Measurements from ENCODE around the gene SRSF5. TPM values are rescaled to one million over a fixed set of nuclear protein-coding genes. Genes with fewer than 3 reads are reported as not detected.
"Not testable (repeated sequence)": the region's sequence is repeated elsewhere in the genome, so short reads cannot be mapped to it uniquely, and the experiment has no call there.

SRSF5 gene
- polyA plus RNA-seq (2012; ENCODE audit: missing spikeins), result 342 TPM

DNA sequence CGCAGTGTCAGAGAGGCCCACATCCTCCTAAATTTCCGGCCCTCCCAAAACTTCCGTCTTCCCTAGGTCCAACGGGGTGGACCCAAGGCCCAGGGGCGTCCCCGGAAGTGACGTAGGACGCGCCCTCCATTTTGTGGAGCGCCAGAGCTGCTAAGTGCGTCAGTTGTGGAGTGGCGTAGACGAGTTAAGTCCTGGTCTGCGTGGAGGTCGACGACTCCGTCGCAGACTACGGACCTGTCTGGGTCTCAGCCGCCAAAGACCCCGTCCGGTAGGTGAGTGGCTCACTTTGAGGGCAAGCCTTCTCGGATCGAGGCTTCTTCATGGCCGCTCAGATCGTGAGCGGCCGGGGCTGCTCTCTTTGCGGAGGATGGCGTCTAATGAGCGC is at the start of gene SRSF5:
TSS of gene SRSF5 (plus strand) at position 159 of the 385 bp plus-strand sequence. CDS start 1,015 bp downstream, outside the sequence.
- peak; percentile 99 for TF ChIP-seq POLR2A (IDR thresholded peaks at IDR 0.05; ENCODE audit: low read depth, low read length)
- TF ChIP-seq TAF1 (IDR thresholded peaks at IDR 0.05; ENCODE audit: borderline replicate concordance, low read depth, low read length), result peak; percentile 95
- peak; percentile 99 for TF ChIP-seq POLR2AphosphoS5 (IDR thresholded peaks at IDR 0.05; ENCODE audit: low read depth, low read length)
- FAIRE-seq (peak; percentile 99), DNase-seq (ENCODE audit: insufficient read length) (peak; percentile 77)

DNA sequence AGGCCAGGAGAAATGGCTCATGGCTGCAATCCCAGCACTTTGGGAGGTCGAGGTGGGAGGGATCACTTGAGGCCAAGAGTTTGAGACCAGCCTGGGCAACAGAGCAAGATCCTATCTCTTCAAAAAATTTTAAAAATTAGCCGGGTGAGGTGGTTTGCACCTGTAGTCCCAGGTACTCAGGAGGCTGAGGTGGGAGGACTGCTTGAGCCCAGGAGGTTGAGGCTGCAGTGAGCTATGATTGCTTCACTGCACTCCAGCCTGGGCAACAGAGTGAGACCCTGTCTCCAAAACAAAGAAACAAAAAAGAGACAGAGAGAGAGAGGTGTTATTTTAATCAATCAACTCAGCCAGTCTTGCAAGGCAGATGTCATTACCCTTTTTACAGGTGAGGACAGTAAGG is 48.3 kb upstream of the SRSF5 start:
- not testable (repeated sequence) for DNase-seq (ENCODE audit: insufficient read length); FAIRE-seq

DNA sequence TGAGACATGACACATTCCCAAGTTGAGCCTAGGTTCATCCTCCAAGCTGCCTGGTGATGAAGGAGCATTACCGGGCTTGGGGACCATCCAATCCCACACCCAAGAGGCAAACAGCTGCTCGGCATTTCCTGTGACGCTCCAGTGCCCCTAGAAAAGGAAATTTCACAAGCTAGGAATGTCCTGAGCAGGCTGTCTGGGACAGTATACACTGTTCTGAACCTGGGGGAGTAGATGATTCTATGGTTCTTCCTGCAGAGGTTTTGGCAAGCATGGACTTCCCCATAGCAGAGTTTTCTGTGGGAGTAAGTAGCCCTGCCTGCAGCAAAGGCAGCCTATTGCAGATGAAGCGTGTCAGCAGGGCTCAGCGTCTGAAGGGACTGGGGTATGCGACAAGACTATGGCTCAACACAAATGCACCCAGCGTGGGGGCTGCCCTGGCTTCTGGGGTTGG is 47.4 kb upstream of the SRSF5 start:
- no peak for TF ChIP-seq POLR2A (IDR thresholded peaks at IDR 0.05; ENCODE audit: low read depth, low read length)
- no peak for TF ChIP-seq POLR2AphosphoS5 (IDR thresholded peaks at IDR 0.05; ENCODE audit: low read depth, low read length)
- no peak for TF ChIP-seq TAF1 (IDR thresholded peaks at IDR 0.05; ENCODE audit: borderline replicate concordance, low read depth, low read length)
- FAIRE-seq (peak; percentile 64), DNase-seq (ENCODE audit: insufficient read length) (no peak)

DNA sequence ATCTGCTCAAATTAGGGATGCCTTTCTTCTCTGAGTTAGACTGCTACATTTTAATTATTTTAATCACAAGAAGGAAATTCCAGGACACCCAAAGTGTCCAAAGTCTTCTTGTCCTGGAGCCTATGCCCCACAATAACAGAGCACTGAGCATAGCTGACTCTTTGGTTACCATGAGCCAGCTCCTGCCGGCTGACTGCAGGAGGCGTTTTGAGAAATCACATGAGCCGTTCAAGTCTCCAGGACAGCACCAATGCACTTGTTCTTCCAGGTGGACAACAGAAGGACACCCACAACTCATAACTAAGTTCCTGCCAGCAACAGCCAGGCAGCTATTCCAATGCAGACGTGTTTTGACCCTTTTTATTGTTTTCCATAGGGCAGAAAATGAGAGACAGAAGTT is 46.0 kb upstream of the SRSF5 start:
- FAIRE-seq (no peak), DNase-seq (ENCODE audit: insufficient read length) (no peak)
- TF ChIP-seq POLR2A (IDR thresholded peaks at IDR 0.05; ENCODE audit: low read depth, low read length) (no peak), POLR2AphosphoS5 (IDR thresholded peaks at IDR 0.05; ENCODE audit: low read depth, low read length) (no peak), TAF1 (IDR thresholded peaks at IDR 0.05; ENCODE audit: borderline replicate concordance, low read depth, low read length) (no peak)

DNA sequence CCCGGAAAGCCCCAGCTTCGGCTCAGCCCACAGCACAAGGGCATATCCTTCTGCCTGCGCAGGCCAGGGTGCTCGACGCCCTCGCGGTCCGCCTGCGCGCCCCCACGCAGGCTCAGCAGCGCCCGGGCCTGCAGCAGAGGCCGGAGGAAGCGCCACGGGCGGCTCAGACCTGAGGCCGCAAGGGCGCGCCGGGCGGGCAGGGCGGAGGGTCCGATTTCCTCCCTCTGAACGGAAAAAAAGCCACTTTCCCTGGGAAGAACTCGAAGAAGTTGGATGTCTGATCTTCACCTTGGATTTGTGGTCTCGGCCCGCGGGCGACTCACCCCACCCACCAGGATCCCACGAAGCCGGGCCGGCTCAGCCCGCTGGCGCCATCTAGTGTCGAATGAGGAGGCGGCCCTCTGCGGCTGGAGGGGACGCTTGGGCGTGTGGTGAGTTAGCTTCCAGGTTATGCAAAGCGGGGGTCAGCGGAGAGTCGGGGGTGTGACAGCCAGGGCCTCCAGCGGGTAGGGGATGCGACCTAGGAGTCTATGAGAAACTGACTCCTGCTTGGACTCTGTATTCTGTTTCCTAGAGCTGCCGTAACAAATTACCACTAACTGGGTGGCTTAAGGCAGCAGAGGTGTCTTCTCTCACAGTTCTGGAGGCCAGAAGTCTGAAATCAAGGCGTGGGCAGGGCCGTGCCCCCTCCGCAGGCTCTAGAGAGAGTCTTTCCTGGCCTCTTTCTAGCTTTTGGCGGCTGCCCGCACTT is 40.0 kb upstream of the SRSF5 start:
- FAIRE-seq (peak; percentile 96), DNase-seq (ENCODE audit: insufficient read length) (peak; percentile 79)
- 0 out of 2 replicates have a peak, but pooled peaks have one; percentile 27 for TF ChIP-seq TAF1 (IDR thresholded peaks at IDR 0.05; ENCODE audit: borderline replicate concordance, low read depth, low read length)
- TF ChIP-seq POLR2A (IDR thresholded peaks at IDR 0.05; ENCODE audit: low read depth, low read length), result no peak

DNA sequence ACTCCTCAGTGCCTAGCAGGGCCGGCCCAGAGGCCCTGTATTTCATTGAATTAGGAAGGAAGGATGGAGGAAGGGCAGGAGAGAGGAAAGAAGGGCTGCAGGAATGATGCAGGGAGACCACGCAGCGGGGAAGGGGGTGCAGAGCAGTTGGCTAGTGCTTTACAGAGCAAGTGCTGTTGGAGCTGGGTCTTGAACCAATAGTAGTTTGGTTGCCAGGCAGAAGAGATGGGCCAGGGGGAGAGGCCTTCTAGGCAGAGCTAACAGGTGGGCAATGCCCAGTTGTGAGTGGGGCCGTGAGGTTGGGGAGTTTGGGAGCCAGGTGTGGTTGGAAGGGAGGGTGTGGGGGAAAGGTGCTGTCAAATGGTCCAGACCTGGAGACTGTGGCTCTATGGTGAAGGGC is 39.1 kb upstream of the SRSF5 start:
- no peak for FAIRE-seq

DNA sequence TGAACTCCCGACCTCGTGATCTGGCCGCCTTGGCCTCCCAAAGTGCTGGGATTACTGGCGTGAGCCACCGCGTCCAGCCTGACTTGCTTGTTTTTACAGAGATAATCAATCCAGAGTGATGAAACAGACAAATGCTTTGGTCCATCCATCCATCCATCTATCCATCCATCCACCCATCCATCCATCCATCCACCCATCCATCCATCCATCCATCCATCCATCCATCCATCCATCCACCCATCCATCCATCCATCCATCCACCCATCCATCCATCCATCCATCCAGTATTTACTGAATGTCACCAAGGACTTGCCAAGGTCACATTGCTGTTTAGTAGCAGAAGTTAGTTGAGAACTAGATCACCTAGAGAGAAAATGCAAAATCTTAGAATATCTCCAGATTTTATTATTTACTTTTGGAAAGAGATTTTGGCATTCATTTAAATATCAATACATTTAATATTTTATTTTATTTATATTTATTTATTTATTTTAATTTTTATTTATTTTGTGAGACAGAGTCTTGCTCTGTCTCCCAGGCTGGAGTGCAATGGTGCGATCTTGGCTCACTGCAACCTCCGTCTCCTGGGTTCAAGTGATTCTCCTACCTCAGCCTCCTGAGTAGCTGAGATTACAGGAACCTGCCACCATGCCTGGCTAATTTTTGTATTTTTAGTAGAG is 34.9 kb upstream of the SRSF5 start:
- FAIRE-seq; DNase-seq (ENCODE audit: insufficient read length): not testable (repeated sequence)

More for the DNA sequence above, 39.1 kb upstream of the SRSF5 start:
- TF ChIP-seq POLR2AphosphoS5 (IDR thresholded peaks at IDR 0.05; ENCODE audit: low read depth, low read length), result no peak
- no peak for TF ChIP-seq POLR2A (IDR thresholded peaks at IDR 0.05; ENCODE audit: low read depth, low read length)
- TF ChIP-seq TAF1 (IDR thresholded peaks at IDR 0.05; ENCODE audit: borderline replicate concordance, low read depth, low read length), result no peak
- no peak for DNase-seq (ENCODE audit: insufficient read length)

DNA sequence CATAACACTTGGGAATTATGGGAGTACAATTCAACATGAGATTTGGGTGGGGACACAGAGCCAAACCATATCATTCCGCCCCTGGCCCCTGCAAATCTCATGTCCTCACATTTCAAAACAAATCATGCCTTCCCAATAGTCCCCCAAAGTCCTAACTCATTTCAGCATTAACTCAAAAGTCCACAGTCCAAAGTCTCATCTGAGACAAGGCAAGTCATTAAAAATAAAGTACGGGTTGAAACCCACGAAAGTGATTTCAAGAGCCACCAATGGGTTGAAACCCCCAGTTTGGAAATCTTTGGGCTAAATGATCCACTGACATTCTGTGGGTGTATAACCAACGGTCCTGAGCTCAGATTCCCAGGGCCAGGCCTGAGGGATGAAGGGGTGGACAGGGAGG is 30.5 kb upstream of the SRSF5 start:
- not testable (repeated sequence) for FAIRE-seq; DNase-seq (ENCODE audit: insufficient read length)

DNA sequence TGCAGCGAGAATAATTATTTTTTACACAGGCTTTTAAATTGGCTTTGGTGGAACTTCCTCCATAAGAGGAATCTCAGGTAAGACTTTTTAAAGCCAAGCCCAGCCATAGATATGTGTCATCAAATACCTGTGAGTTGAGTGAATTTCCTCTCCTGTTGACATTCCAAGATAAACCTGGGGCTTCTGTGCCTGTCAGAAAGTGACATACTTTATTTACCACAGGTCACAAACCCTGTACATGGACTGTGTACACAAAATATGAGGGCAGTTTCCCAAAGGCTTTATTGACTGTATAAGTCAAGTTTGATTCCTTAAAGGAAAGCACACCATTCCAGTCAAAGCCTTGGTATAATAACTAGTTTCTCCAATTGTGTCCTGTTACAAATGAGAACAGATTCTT is 25.9 kb upstream of the SRSF5 start:
- no peak for DNase-seq (ENCODE audit: insufficient read length)
- no peak for FAIRE-seq
- TF ChIP-seq POLR2AphosphoS5 (IDR thresholded peaks at IDR 0.05; ENCODE audit: low read depth, low read length) (no peak), POLR2A (IDR thresholded peaks at IDR 0.05; ENCODE audit: low read depth, low read length) (no peak), TAF1 (IDR thresholded peaks at IDR 0.05; ENCODE audit: borderline replicate concordance, low read depth, low read length) (no peak)

DNA sequence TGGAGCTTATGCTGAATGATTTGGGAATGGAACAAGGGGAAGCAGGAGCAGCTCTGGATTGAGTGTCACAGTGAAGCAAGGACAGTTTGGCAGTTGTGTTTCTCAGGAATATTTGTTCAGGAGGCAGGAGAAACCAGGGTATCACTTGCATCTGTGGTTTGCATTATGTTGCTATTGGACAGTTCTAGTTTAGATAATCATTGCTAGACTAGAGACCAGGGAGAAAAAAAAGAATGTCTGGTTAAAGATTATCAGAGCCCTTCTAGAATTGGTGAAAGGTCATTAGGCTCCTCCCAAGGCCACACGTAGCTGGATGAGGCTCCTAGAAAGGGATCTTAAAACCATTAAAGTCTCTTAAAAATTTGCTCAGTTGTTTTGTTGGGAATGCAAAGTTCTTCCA is 17.0 kb upstream of the SRSF5 start:
- TF ChIP-seq POLR2AphosphoS5 (IDR thresholded peaks at IDR 0.05; ENCODE audit: low read depth, low read length) (no peak), POLR2A (IDR thresholded peaks at IDR 0.05; ENCODE audit: low read depth, low read length) (no peak), TAF1 (IDR thresholded peaks at IDR 0.05; ENCODE audit: borderline replicate concordance, low read depth, low read length) (no peak)
- FAIRE-seq, result no peak
- no peak for DNase-seq (ENCODE audit: insufficient read length)

DNA sequence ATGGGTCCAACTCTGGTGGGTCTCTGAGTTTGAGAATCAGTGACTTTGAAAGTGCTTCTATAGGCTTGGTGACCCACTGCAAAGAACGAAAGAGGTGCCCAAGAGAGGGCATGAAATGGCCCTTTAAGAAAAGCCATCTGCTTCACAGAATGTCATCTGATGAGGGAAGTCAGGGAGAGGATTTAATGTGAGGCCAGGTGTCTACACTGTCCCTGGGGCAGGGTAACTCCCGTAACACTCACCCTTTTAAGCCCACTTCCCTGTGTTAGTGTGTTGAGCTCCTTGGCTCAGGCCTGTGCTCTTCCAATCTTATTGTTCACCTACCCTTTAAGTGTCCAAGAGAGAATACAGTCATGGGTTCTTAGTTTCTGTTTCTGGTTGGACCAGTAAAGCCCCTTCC is 16.4 kb upstream of the SRSF5 start:
- no peak for FAIRE-seq
- no peak for DNase-seq (ENCODE audit: insufficient read length)
- no peak for TF ChIP-seq POLR2AphosphoS5 (IDR thresholded peaks at IDR 0.05; ENCODE audit: low read depth, low read length)
- no peak for TF ChIP-seq TAF1 (IDR thresholded peaks at IDR 0.05; ENCODE audit: borderline replicate concordance, low read depth, low read length)
- no peak for TF ChIP-seq POLR2A (IDR thresholded peaks at IDR 0.05; ENCODE audit: low read depth, low read length)

DNA sequence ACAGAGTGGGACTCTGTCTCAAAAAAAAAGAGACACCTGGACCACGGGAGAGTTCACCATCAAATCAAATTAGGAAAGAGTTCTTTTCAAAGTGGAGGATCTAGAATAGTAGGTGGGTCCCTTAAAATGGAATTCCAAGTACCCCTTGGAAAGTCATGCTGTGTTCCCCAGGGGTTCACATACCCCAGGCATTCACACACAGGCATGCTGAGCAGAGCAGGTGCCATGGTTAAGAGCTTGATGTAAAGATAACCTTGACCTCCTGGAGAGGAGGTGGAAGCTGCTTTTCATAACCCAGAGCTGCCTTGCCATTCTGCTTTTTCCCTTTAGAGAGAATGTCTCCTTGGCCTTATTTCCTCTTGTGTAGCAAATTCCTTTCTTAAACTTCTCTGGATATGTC is 14.2 kb upstream of the SRSF5 start:
- TF ChIP-seq TAF1 (IDR thresholded peaks at IDR 0.05; ENCODE audit: borderline replicate concordance, low read depth, low read length) (no peak), POLR2A (IDR thresholded peaks at IDR 0.05; ENCODE audit: low read depth, low read length) (no peak), POLR2AphosphoS5 (IDR thresholded peaks at IDR 0.05; ENCODE audit: low read depth, low read length) (no peak)
- FAIRE-seq (no peak), DNase-seq (ENCODE audit: insufficient read length) (no peak)
